HUDEP-2 (cell line): ENCODE measurements around the gene ACP5.

ENCODE experiments used
- DNase-seq, 76 experiments: peaks; one replicate each; lab custom pipeline; 2025; ENCODE audit not compliant: unreplicated experiment in 76 of 76; lab: John Stamatoyannopoulos, UW

ACP5 gene

GRCh38 chr19:11550265-11550664, 27.2 kb downstream of the ACP5 start:
- no peak for DNase-seq

GRCh38 chr19:11549386-11549953, 28.0 kb downstream of the ACP5 start:
- no peak for DNase-seq

- no peak for DNase-seq
These were observed 29.3 kb downstream of the ACP5 start for GRCh38 chr19:11547929-11548700.

GRCh38 chr19:11541238-11541637, 36.2 kb downstream of the ACP5 start:
- DNase-seq: no peak

GRCh38 chr19:11540645-11541044, 36.8 kb downstream of the ACP5 start:
- DNase-seq: no peak

- DNase-seq: no peak
These were observed 37.7 kb downstream of the ACP5 start for GRCh38 chr19:11539495-11540365.

GRCh38 chr19:11538232-11539036, 39.0 kb downstream of the ACP5 start, which contains the start of gene CNN1:
TSS of gene CNN1 (plus strand) at chr19:11538851. CDS start at chr19:11538928, 77 bp downstream.
- peak in 10 of 76 experiments; percentile 17 to 31 (median 21) for DNase-seq

- DNase-seq: peak in 75 of 76 experiments; percentile 16 to 96 (median 87)
These were observed 41.5 kb downstream of the ACP5 start for GRCh38 chr19:11535792-11536595.

GRCh38 chr19:11534948-11535347, 42.5 kb downstream of the ACP5 start:
- DNase-seq: no peak

- DNase-seq: no peak
These were observed 42.9 kb downstream of the ACP5 start for GRCh38 chr19:11534538-11534937.

- peak in 75 of 76 experiments; percentile 30 to 99 (median 94) for DNase-seq
These were observed 47.0 kb downstream of the ACP5 start for GRCh38 chr19:11530432-11530831.

- DNase-seq: peak; percentile 78 to 99 (median 98)
These were observed 48.7 kb downstream of the ACP5 start, which contains the start of gene ECSIT for GRCh38 chr19:11528551-11529341. TSS of gene ECSIT (minus strand) at chr19:11529134. CDS start at chr19:11519170, 9,964 bp downstream.
